Body of pancreas (tissue), 4 donors: ENCODE data around the gene BCR. TPM values are rescaled to one million over a fixed set of nuclear protein-coding genes. Genes with fewer than 3 reads are reported as not detected.
A peak's percentile ranks its signal among the peaks of the same experiment; 100 is the strongest.
"Not testable (repeated sequence)": the region's sequence is repeated elsewhere in the genome, so short reads cannot be mapped to it uniquely, and the experiment has no call there.

ENCODE experiments used
- ATAC-seq: fragments of 150-250 bp; one replicate; pipeline ENCODE4 v1.9.1; 2016
- DNase-seq, 4 donors: peaks; one replicate each; pipeline ENCODE4 v3.0.0-alpha.2; 2019
- H3K27ac ChIP-seq, 4 donors: fragments of 200-600 bp; sonication (generic); 1 replicate in 3 of 4; 2 replicates in 1 of 4; pipeline versions ENCODE4 v1.5.1 to v1.6.1; 2016 to 2019; ENCODE audit warnings: mild to moderate bottlenecking in 1 of 4, mixed read lengths in 1 of 4, moderate library complexity in 1 of 4
- H3K27me3 ChIP-seq, 2 donors: fragments of 200-600 bp; sonication (generic); one replicate each; pipeline ENCODE4 v1.6.0; 2016; ENCODE audit warnings: mild to moderate bottlenecking in 1 of 2
- H3K36me3 ChIP-seq, 2 donors: fragments of 200-600 bp; sonication (generic); replicated peaks in 1 of 2; 2 replicates each; pipeline ENCODE4 v1.5.1; 2016; ENCODE audit warnings: low read depth in 2 of 2; ENCODE audit not compliant: insufficient read depth in 1 of 2
- H3K4me1 ChIP-seq: fragments of 200-600 bp; sonication (generic); one replicate; pipeline ENCODE4 v1.6.0; 2016
- H3K4me3 ChIP-seq, 2 donors: fragments of 200-600 bp; sonication (generic); 1 replicate in 1 of 2; 2 replicates in 1 of 2; pipeline ENCODE4 v1.5.1; 2016 to 2019
- H3K9me3 ChIP-seq, 3 donors: fragments of 200-600 bp; sonication (generic); 1 replicate in 2 of 3; 2 replicates in 1 of 3; pipeline ENCODE4 v1.5.1; 2016
- POLR2A ChIP-seq, 3 donors: fragments of 450-650 bp; IDR thresholded peaks; one replicate each; pipeline ENCODE4 v1.6.1; 2016; ENCODE audit warnings: antibody characterized with exemption in 3 of 3, mild to moderate bottlenecking in 2 of 3
- WGBS, 2 donors: methylation state at CpG; one replicate each; pipeline ENCODE4 v1.1.5; 2017; 5-methylcytosine and 5-hydroxymethylcytosine counted together
- intact Hi-C: fragments of 100-400 bp; cut with DNase I; formaldehyde crosslinking; loops from one replicate; pipeline ENCODE4 v1.15.1; 2023
- total RNA-seq, 2 donors: library from RNA; depleted of rRNA; stranded (reverse); fragments of >200 nt; gene quantifications; one replicate each; pipeline ENCODE4 v1.1.0, GENCODE V29; 2016
- TF ChIP-seq, protein P1 (sequence below), 7 experiments: fragments of 450-650 bp in 4 of 7; fragments of 200-600 bp in 3 of 7; sonication (generic) in 3 of 7; IDR thresholded peaks; one replicate each; pipeline ENCODE4 v1.5.1; 2016 to 2019; ENCODE audit warnings: antibody characterized with exemption in 7 of 7

Gene BCR
- total RNA-seq, 2 donors from 2014 or later = 28.3 to 71.2 TPM

GRCh38 chr22:23305922-23306374 is 125.6 kb downstream of the BCR start:
- H3K4me1 ChIP-seq = no peaks in the 10 kb centered on the region
- WGBS, 2 donors = 79 to 81% methylated on average over 4 to 11 of the region's 11 CpGs
- ATAC-seq (peak; percentile 65), DNase-seq (peak in 3 of 4 donors; percentile 57 to 69 (median 64))
- intact Hi-C loops = no loop called here
- no peak overlapping the region for H3K4me3 ChIP-seq
- no peaks in the 10 kb centered on the region for H3K9me3 ChIP-seq
- no peaks in the 10 kb centered on the region for H3K27me3 ChIP-seq
- TF ChIP-seq, protein P1, sequence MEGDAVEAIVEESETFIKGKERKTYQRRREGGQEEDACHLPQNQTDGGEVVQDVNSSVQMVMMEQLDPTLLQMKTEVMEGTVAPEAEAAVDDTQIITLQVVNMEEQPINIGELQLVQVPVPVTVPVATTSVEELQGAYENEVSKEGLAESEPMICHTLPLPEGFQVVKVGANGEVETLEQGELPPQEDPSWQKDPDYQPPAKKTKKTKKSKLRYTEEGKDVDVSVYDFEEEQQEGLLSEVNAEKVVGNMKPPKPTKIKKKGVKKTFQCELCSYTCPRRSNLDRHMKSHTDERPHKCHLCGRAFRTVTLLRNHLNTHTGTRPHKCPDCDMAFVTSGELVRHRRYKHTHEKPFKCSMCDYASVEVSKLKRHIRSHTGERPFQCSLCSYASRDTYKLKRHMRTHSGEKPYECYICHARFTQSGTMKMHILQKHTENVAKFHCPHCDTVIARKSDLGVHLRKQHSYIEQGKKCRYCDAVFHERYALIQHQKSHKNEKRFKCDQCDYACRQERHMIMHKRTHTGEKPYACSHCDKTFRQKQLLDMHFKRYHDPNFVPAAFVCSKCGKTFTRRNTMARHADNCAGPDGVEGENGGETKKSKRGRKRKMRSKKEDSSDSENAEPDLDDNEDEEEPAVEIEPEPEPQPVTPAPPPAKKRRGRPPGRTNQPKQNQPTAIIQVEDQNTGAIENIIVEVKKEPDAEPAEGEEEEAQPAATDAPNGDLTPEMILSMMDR (IDR thresholded peaks at IDR 0.05) = no peak
- no peak for TF ChIP-seq POLR2A (IDR thresholded peaks at IDR 0.05)
- no peaks in the 10 kb centered on the region for H3K36me3 ChIP-seq
- peak overlapping the region in 3 of 4 donors; percentile 45 to 71 (median 69) for H3K27ac ChIP-seq

GRCh38 chr22:23306438-23306921 is 126.2 kb downstream of the BCR start:
- ATAC-seq (peak; percentile 19), DNase-seq (no peak)
- intact Hi-C loops = no loop called here
- Histone ChIP-seq H3K36me3 (no peaks in the 10 kb centered on the region), H3K27me3 (no peaks in the 10 kb centered on the region), H3K9me3 (no peaks in the 10 kb centered on the region), H3K4me1 (no peaks in the 10 kb centered on the region), H3K27ac (peak overlapping the region in 2 of 4 donors; percentile 69 to 71), H3K4me3 (no peak overlapping the region)
- TF ChIP-seq POLR2A (IDR thresholded peaks at IDR 0.05) = no peak
- TF ChIP-seq, protein P1 (IDR thresholded peaks at IDR 0.05) = no peak
- WGBS, 2 donors = 82 to 89% methylated on average over 10 to 11 of the region's 11 CpGs

DNA sequence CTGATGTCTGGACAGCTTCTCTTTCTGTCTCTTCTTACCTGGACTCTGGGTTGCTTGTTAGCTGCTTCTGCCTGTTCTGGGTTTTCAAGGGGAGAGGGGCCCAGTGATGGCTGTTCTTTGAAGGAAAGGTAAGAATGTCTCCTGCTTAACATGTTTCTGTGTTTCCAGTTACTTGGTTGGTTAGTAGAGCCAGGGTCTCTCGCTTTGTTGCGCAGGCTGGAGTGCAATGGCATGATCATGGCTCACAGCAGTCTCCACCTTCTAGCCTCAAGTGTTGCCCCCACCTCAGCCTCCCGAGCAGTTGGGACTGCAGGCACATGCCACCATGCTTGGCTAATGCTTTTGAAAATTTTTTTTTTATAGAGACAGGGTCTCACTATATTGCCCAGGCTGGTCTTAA is 126.6 kb downstream of the BCR start:
- whole genome bisulfite sequencing, 2 donors = 94 to 95% methylated on average over 3 of the region's 3 CpGs
- ATAC-seq = no peak
- peak overlapping the region in 2 of 4 donors; percentile 41 to 71 for H3K27ac ChIP-seq
- H3K9me3 ChIP-seq = no peaks in the 10 kb centered on the region
- DNase-seq = no peak
- no peak overlapping the region for H3K4me3 ChIP-seq
- TF ChIP-seq, protein P1 (IDR thresholded peaks at IDR 0.05) = no peak
- TF ChIP-seq POLR2A (IDR thresholded peaks at IDR 0.05) = no peak
- no peaks in the 10 kb centered on the region for H3K4me1 ChIP-seq
- intact Hi-C loops = no loop called here
- H3K27me3 ChIP-seq = no peaks in the 10 kb centered on the region
- no peaks in the 10 kb centered on the region for H3K36me3 ChIP-seq

DNA sequence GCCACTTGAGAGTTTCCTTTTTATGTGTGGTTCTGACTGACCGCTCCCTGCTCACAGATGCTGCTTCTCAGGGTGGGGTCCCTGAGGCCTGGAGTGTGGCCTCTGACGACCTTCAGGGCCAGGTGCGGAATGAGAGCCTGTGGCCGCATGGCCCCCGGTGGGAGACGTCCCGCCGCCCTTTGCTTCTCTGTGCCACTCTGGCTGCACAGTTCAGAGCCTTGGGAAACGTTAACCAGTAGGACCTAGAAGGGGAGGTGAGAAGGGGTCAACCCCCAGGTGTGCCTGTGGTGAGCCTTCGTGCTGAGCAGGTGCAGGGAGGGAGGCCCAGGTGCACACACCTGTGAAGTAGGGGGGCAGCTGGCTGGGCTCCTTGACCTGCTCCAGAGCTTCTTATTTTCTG is 127.2 kb downstream of the BCR start:
- H3K4me3 ChIP-seq, H3K9me3 ChIP-seq, H3K36me3 ChIP-seq, H3K4me1 ChIP-seq, DNase-seq, H3K27me3 ChIP-seq, ATAC-seq, intact Hi-C loops, H3K27ac ChIP-seq: not testable (repeated sequence)
- 81% methylated on average over 7 of the region's 10 CpGs; no CpG with 5 or more reads in 1 of the 2 donors for WGBS, 2 donors

DNA sequence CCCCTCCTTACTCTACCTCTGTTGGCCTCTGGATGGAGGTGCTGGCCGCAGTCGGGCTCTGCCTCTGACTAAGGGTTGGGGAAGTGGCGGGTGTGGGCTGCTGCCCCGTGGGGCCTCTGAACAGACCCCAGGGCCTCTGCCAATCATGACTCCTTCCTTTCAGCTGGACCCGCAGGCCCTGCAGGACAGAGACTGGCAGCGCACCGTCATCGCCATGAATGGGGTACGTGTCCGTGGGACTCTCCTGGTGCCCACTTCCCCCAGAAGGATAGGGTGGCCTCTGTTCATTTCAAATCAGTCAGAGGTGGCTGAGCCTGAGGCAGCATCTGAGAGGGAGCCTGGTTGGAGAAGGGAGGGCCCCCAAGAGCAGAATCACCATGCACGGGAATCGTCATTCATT is 129.0 kb downstream of the BCR start:
- DNase-seq, intact Hi-C loops, ATAC-seq: not testable (repeated sequence)

DNA sequence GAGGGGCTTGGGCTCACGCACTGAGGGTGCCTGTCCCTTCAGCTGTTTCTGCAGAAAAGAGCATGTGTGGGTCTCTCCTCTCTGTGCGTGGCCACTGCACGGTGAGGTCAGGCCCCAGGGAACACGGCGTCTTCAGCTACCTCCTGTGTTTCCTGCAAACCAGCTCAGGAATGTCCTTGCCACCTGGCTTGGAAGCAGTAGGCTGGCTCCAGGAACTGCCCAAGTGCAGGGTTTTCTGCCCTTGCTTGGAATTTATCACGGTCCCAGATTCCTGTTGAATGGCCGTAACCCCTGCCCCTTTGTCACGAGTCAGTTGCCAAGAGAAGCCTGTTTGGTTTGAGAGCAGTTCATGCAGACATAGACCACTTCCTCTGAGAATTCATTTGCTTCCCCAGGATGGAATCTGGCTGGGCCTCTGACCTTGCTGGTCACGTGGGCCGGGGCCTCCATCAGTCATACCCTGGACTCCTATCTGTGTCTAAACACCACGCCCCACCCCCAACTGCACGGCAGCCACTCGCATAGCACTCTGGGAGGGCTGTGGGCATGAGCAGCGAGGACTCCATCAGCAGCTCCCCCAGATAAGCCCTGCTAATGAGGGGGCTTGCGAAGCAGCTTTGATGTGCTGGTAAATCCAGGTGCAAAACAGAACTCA is 130.3 kb downstream of the BCR start:
- ATAC-seq, H3K36me3 ChIP-seq, H3K9me3 ChIP-seq, H3K4me3 ChIP-seq, H3K27ac ChIP-seq, H3K4me1 ChIP-seq, DNase-seq, H3K27me3 ChIP-seq: not testable (repeated sequence)
- WGBS, 2 donors = 74 to 80% methylated on average over 3 to 6 of the region's 15 CpGs
- intact Hi-C loops = loop anchor here (5.0 kb wide), 1 partner anchor 77 kb away; no protein-coding TSS in a partner anchor

More for the DNA sequence above, 129.0 kb downstream of the BCR start:
- not testable (repeated sequence) for H3K27ac ChIP-seq, H3K9me3 ChIP-seq, H3K4me3 ChIP-seq, H3K27me3 ChIP-seq, H3K4me1 ChIP-seq, H3K36me3 ChIP-seq
- 98% methylated on average over 6 of the region's 12 CpGs; no CpG with 5 or more reads in 1 of the 2 donors for WGBS, 2 donors

DNA sequence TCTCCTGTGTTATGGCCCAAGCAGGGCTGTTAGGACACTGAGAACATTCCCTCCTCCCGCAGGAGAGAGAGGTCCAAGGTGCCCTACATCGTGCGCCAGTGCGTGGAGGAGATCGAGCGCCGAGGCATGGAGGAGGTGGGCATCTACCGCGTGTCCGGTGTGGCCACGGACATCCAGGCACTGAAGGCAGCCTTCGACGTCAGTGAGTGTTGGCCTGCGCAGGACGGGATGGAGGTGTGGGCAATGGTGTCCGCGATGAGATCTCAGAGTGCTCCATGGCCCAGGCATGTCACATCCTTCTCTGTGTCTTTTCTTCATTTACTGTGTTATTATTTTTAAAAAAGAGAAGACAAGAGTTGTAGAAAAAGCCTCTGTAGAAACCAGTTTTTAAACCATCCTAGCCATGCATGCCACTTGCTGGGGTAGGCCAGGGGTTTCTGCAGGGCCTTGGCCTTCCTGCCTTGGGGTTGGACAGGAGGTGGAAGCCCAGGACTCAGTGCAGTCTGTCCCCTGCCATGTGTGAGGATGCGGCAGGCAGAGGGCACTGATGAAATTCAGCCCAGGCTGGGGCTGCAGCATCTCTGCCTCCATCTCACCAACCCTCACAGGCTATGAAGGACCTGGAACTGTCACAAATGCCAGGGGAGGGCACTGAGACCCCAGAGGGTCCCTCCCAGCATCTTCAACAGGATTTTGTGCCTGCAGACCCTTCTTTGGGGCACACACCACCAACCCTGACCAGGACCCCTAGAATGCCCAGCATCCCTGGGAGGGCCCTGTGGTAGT is 131.5 kb downstream of the BCR start:
- intact Hi-C loops = loop anchor here (5.0 kb wide), 1 partner anchor 75 kb away; no protein-coding TSS in a partner anchor
- H3K4me3 ChIP-seq, H3K9me3 ChIP-seq, H3K4me1 ChIP-seq, DNase-seq, H3K27me3 ChIP-seq, H3K36me3 ChIP-seq, H3K27ac ChIP-seq, ATAC-seq: not testable (repeated sequence)
- WGBS, 2 donors = 88 to 95% methylated on average over 14 to 15 of the region's 18 CpGs
